Peyer's patch (tissue), 4 donors: ENCODE results near the gene NME5. TPM values are rescaled to one million over a fixed set of nuclear protein-coding genes. Genes with fewer than 3 reads are reported as not detected.
A peak's percentile ranks its signal among the peaks of the same experiment; 100 is the strongest.

Source experiments
- DNase-seq, 3 donors: peaks; one replicate each; pipeline ENCODE4 v3.0.0-alpha.2; 2017 to 2019
- H3K27ac ChIP-seq, 4 donors: fragments of 200-600 bp; sonication (generic); one replicate each; pipeline ENCODE4 v1.5.1; 2016 to 2019
- H3K27me3 ChIP-seq, 2 donors: fragments of 200-600 bp; sonication (generic); one replicate each; pipeline ENCODE4 v1.5.1; 2019
- H3K36me3 ChIP-seq, 3 donors: fragments of 200-600 bp; sonication (generic); one replicate each; pipeline ENCODE4 v1.5.1; 2016 to 2019
- H3K4me1 ChIP-seq, 4 donors: fragments of 200-600 bp; sonication (generic); one replicate each; pipeline ENCODE4 v1.5.1; 2016 to 2019
- H3K4me3 ChIP-seq, 4 donors: fragments of 200-600 bp; sonication (generic); 1 replicate in 3 of 4; 2 replicates in 1 of 4; pipeline ENCODE4 v1.5.1; 2016 to 2019; ENCODE audit warnings: mild to moderate bottlenecking in 1 of 4
- H3K9me3 ChIP-seq, 4 donors: fragments of 200-600 bp; sonication (generic); one replicate each; pipeline ENCODE4 v1.5.1; 2016 to 2019; ENCODE audit warnings: mild to moderate bottlenecking in 1 of 4
- POLR2A ChIP-seq, 2 donors: fragments of 450-650 bp; IDR thresholded peaks; one replicate each; pipeline ENCODE4 v1.5.1; 2017; ENCODE audit warnings: antibody characterized with exemption in 2 of 2, mild to moderate bottlenecking in 2 of 2, moderate library complexity in 2 of 2
- total RNA-seq, 4 donors: library from RNA; depleted of rRNA; stranded (reverse); fragments of >200 nt; gene quantifications; one replicate each; pipeline ENCODE4 v1.1.0, GENCODE V29; 2016
- TF ChIP-seq, protein P1 (sequence below), 6 experiments: fragments of 450-650 bp in 4 of 6; fragments of 200-600 bp in 2 of 6; sonication (generic) in 1 of 6; IDR thresholded peaks; one replicate each; pipeline ENCODE4 v1.5.1; 2017 to 2019; ENCODE audit warnings: antibody characterized with exemption in 6 of 6, mild to moderate bottlenecking in 3 of 6, moderate library complexity in 1 of 6

The NME5 gene
- total RNA-seq: under 1 TPM in 1 of 4 donors, not detected in 3; 0.70 TPM

DNA sequence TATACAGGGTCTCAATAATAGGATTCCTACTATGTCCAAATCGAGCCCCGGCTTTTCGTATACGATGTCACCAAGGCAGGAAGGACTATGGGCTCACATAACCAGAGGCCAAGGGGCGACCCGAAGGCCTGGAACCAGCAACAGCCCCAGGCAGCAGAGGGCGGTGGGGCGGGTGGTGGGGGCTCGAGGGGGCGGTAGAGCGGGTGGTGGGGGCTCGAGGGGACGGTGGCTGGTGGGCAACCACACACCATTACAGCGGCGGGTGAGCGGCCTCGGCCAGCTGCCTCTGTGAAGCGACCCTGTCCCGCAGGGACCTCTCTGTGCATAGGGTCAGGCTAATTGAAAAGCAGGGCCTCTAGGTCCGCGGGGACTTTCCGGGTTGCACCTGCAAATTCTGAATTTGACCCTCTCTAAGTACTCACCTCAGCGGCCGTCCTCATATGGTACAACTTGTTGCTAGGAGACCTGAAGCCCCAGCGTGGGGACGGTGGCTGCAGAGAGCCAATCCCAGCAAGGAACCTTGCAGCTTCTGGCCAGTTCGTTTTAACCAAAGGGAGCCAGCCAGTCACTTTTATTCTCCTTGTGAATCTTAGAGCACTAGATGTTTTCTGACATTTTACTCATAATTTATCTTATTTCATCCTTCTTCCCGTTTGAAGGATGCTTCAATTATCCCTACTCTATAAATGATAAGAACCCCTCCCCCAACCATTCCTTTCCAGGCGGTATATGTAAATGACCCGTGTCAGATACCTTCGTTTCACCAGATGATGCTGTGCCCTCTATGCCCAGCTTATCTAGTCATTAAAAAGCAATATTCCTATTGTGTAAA lies at the start of gene NME5:
TSS of gene NME5 (minus strand) at position 480 of the 832 bp plus-strand sequence. CDS start 648 bp downstream, outside the sequence.
- H3K36me3 ChIP-seq: no peaks in the 10 kb centered on the region
- peak within 1 kb of the TSS; percentile 13 to 53 (median 38) for H3K4me3 ChIP-seq
- DNase-seq: peak; percentile 35 to 62 (median 54)
- peaks cover 0 to 7% (median 0%) of the 10 kb centered on the region in 4 donors for H3K4me1 ChIP-seq
- TF ChIP-seq POLR2A (IDR thresholded peaks at IDR 0.05): no peak
- TF ChIP-seq, protein P1, sequence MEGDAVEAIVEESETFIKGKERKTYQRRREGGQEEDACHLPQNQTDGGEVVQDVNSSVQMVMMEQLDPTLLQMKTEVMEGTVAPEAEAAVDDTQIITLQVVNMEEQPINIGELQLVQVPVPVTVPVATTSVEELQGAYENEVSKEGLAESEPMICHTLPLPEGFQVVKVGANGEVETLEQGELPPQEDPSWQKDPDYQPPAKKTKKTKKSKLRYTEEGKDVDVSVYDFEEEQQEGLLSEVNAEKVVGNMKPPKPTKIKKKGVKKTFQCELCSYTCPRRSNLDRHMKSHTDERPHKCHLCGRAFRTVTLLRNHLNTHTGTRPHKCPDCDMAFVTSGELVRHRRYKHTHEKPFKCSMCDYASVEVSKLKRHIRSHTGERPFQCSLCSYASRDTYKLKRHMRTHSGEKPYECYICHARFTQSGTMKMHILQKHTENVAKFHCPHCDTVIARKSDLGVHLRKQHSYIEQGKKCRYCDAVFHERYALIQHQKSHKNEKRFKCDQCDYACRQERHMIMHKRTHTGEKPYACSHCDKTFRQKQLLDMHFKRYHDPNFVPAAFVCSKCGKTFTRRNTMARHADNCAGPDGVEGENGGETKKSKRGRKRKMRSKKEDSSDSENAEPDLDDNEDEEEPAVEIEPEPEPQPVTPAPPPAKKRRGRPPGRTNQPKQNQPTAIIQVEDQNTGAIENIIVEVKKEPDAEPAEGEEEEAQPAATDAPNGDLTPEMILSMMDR (IDR thresholded peaks at IDR 0.05): no peak
- H3K27ac ChIP-seq: no peak within 1 kb of the TSS
- H3K27me3 ChIP-seq: no peaks in the 10 kb centered on the region
- no peaks in the 10 kb centered on the region for H3K9me3 ChIP-seq

GRCh38 chr5:138188626-138189025 lies 49.4 kb upstream of the NME5 start:
- Histone ChIP-seq H3K27ac (no peak overlapping the region), H3K36me3 (peaks cover 0 to 88% (median 0%) of the 10 kb centered on the region in 3 donors), H3K4me3 (no peak overlapping the region), H3K4me1 (no peaks in the 10 kb centered on the region), H3K9me3 (no peaks in the 10 kb centered on the region), H3K27me3 (no peaks in the 10 kb centered on the region)
- no peak for DNase-seq
- TF ChIP-seq, protein P1 (IDR thresholded peaks at IDR 0.05): no peak
- no peak for TF ChIP-seq POLR2A (IDR thresholded peaks at IDR 0.05)

DNA sequence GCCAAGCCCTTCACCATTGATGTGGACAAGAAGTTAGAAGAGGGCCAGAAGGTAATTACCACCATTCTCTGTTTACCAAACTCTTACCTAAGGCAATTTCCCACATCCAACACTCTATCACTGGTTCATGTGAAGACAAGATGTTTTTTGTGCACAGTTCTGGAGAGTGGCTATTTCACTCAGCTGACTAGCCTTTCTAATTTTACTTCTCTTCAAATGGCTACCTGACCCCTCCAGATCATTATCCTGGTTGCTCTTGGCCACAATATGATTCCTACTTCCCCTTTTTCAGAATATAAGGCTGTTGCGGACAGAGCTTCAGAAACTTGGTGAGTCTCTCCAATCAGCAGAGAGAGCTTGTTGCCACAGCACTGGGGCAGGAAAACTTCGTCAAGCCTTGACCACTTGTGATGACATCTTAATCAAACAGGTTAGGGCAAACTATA lies 46.8 kb upstream of the NME5 start:
- DNase-seq: no peak
- peaks cover 0 to 64% (median 0%) of the 10 kb centered on the region in 3 donors for H3K36me3 ChIP-seq

GRCh38 chr5:138182808-138183207 lies 43.6 kb upstream of the NME5 start:
- H3K27ac ChIP-seq: no peak overlapping the region
- no peak overlapping the region for H3K4me3 ChIP-seq
- no peak for DNase-seq
- no peaks in the 10 kb centered on the region for H3K9me3 ChIP-seq
- peaks cover 0 to 11% (median 0%) of the 10 kb centered on the region in 4 donors for H3K4me1 ChIP-seq
- no peak for TF ChIP-seq POLR2A (IDR thresholded peaks at IDR 0.05)
- TF ChIP-seq, protein P1 (IDR thresholded peaks at IDR 0.05): no peak
- H3K27me3 ChIP-seq: no peaks in the 10 kb centered on the region
- H3K36me3 ChIP-seq: peaks cover 0 to 32% (median 0%) of the 10 kb centered on the region in 3 donors

More for the DNA sequence above, 46.8 kb upstream of the NME5 start:
- Histone ChIP-seq H3K27ac (no peak overlapping the region), H3K4me3 (no peak overlapping the region), H3K27me3 (no peaks in the 10 kb centered on the region), H3K9me3 (no peaks in the 10 kb centered on the region), H3K4me1 (no peaks in the 10 kb centered on the region)
- TF ChIP-seq, protein P1 (IDR thresholded peaks at IDR 0.05): no peak
- no peak for TF ChIP-seq POLR2A (IDR thresholded peaks at IDR 0.05)

GRCh38 chr5:138180841-138181240 lies 41.6 kb upstream of the NME5 start:
- no peak for TF ChIP-seq POLR2A (IDR thresholded peaks at IDR 0.05)
- TF ChIP-seq, protein P1 (IDR thresholded peaks at IDR 0.05): no peak
- DNase-seq: no peak
- H3K9me3 ChIP-seq: no peaks in the 10 kb centered on the region

More at GRCh38 chr5:138180841-138181240, 41.6 kb upstream of the NME5 start:
- Histone ChIP-seq H3K4me3 (no peak overlapping the region), H3K4me1 (peaks cover 0 to 18% (median 0%) of the 10 kb centered on the region in 4 donors), H3K27me3 (no peaks in the 10 kb centered on the region), H3K36me3 (peaks cover 0 to 30% (median 0%) of the 10 kb centered on the region in 3 donors), H3K27ac (no peak overlapping the region)
